Measurements from ENCODE around the gene ADM5.
A peak's percentile ranks its signal among the peaks of the same experiment; 100 is the strongest.

The ADM5 gene

GRCh38 chr19:49689133-49690078, at the start of gene ADM5:
Gene ADM5, plus strand, starts transcription at chr19:49689594. Its CDS starts 244 bp downstream, at chr19:49689838.
- DNase-seq (ENCODE audit: low spot score in 2 of 2): no peak
- H3K27ac Mint-ChIP-seq: peak within 1 kb of the TSS; percentile 70
- H3K9me3 Mint-ChIP-seq: no peaks in the 10 kb centered on the region
- peak; percentile 23 for ATAC-seq
- peaks cover 71% of the 10 kb centered on the region for H3K36me3 Mint-ChIP-seq
- peaks cover 36% of the 10 kb centered on the region for H3K4me1 Mint-ChIP-seq
- H3K4me3 Mint-ChIP-seq: peak within 1 kb of the TSS; percentile 71

- Mint-ChIP-seq H3K4me1 (peaks cover 74% of the 10 kb centered on the region), H3K27ac (peak within 1 kb of the TSS; percentile 99), H3K36me3 (peaks cover 61% of the 10 kb centered on the region), H3K9me3 (no peaks in the 10 kb centered on the region), H3K4me3 (peak within 1 kb of the TSS; percentile 99)
- peak; percentile 97 to 100 for DNase-seq (ENCODE audit: low spot score in 2 of 2)
- ATAC-seq: peak; percentile 79
Measured at GRCh38 chr19:49640113-49640898, 49.1 kb upstream of the ADM5 start, which contains the start of gene RRAS. Gene RRAS, minus strand, starts transcription at chr19:49640143. Its CDS starts 45 bp downstream, at chr19:49640098.

DNA sequence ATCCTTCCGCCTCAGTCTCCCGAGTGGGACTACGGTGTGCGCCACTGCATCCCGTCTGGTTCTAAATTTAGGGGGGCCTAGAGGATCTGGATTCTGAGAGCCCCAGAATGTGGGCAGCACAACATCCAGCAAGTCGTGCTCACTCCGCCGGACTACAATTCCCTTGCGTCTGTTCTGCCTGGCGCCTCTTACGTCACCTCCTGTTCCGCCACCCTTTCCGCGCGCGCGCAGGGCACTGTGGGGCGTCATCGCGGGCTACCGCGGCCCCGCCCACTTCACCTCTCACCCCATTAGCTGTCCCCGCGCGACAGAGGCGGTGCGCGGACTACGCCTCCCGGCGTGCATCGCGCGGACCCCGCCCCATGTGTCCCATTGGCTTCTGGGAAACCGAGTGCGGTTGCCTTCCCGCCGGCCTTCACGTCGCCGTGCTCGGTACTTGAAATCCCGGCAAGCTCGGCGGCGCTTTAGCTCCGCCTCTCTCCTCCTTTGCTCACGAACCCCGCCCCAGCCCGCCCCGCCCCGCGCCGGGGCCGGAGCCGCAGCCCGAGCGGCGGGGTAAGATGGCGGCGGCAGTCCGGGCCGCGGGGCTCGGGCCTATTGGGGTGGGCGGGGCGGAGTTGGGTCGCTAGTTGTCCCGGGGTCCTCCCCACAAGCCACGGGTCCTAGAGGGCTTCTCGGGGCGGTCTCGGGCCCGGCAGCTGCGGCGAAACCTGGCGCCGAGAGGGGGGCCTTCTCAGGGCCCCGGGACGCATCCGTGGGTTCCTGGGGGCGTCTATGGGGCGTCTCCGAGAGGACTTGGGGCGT, 47.5 kb upstream of the ADM5 start, which contains the start of gene SCAF1:
TSS of gene SCAF1 (plus strand) at position 522 of the 804 bp plus-strand sequence. CDS start 2,818 bp downstream, outside the sequence.
- Mint-ChIP-seq H3K4me3 (peak within 1 kb of the TSS; percentile 99), H3K9me3 (no peaks in the 10 kb centered on the region), H3K4me1 (peaks cover 78% of the 10 kb centered on the region), H3K36me3 (peaks cover 61% of the 10 kb centered on the region), H3K27ac (peak within 1 kb of the TSS; percentile 99)
- ATAC-seq: peak; percentile 74
- peak; percentile 96 to 99 for DNase-seq (ENCODE audit: low spot score in 2 of 2)

DNA sequence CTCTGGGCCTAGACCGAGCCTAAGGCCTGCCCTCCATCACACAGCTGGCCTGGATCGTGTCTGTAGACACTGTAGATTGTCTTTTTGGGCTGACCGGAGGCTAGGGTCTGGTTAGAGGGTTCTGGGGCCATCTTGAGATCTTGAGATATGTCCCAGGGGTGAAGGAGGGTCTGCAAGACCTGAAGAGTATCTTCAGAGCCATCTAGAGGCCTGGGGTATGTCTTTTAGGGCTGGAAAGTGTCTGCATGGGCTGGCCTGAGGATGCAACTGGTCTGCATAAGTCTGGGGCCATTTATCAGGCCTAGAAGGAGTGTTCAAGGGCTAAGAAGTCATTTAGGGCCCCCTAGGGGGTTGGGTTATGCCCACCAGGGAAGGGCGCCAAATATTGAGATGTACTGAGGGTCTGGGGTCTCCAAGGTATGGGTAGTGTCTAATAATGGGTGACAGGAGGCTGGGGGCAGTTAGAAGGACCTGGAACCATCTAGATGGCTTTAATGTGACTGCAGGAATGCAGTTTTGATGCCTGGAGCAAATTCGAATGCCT, 46.8 kb upstream of the ADM5 start:
- Mint-ChIP-seq H3K9me3 (no peaks in the 10 kb centered on the region), H3K4me1 (peaks cover 77% of the 10 kb centered on the region), H3K36me3 (peaks cover 63% of the 10 kb centered on the region), H3K4me3 (peak overlapping the region; percentile 99), H3K27ac (peak overlapping the region; percentile 99)
- no peak for DNase-seq (ENCODE audit: low spot score in 2 of 2)
- ATAC-seq: no peak

GRCh38 chr19:49643466-49643865, 45.9 kb upstream of the ADM5 start:
- DNase-seq (ENCODE audit: low spot score in 2 of 2) (no peak), ATAC-seq (no peak)
- H3K4me3 Mint-ChIP-seq: peak overlapping the region; percentile 99
- H3K36me3 Mint-ChIP-seq: peaks cover 70% of the 10 kb centered on the region
- peaks cover 68% of the 10 kb centered on the region for H3K4me1 Mint-ChIP-seq
- peak overlapping the region; percentile 99 for H3K27ac Mint-ChIP-seq
- no peaks in the 10 kb centered on the region for H3K9me3 Mint-ChIP-seq

- Mint-ChIP-seq H3K4me3 (no peak overlapping the region), H3K36me3 (peaks cover 72% of the 10 kb centered on the region), H3K4me1 (peaks cover 55% of the 10 kb centered on the region), H3K9me3 (no peaks in the 10 kb centered on the region), H3K27ac (peak overlapping the region; percentile 99)
- no peak for DNase-seq (ENCODE audit: low spot score in 2 of 2)
- ATAC-seq: no peak
Measured at GRCh38 chr19:49645592-49645991, 43.8 kb upstream of the ADM5 start.

DNA sequence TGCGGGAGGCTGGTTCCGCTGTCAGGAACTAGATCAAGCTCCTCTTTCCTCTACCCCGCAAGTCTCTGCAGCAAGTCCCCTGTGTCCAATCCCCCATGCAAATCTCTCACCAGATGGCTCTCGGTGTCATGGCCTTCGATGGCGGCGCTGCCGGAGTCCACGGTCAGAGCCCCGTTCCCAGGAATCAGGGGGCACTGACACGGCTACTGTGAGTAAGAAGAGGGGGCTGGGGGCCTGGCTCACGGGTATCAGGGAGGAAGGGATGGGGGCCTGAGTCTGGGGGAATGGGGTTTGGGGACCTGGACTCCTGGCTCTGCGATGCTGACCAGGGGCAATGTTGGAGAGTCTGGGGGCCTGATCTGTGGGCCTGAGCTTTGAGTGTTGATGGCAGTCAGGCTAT, 43.4 kb upstream of the ADM5 start:
- Mint-ChIP-seq H3K9me3 (no peaks in the 10 kb centered on the region), H3K4me3 (no peak overlapping the region), H3K27ac (peak overlapping the region; percentile 26), H3K4me1 (peaks cover 51% of the 10 kb centered on the region), H3K36me3 (peaks cover 69% of the 10 kb centered on the region)
- ATAC-seq (no peak), DNase-seq (ENCODE audit: low spot score in 2 of 2) (no peak)

DNA sequence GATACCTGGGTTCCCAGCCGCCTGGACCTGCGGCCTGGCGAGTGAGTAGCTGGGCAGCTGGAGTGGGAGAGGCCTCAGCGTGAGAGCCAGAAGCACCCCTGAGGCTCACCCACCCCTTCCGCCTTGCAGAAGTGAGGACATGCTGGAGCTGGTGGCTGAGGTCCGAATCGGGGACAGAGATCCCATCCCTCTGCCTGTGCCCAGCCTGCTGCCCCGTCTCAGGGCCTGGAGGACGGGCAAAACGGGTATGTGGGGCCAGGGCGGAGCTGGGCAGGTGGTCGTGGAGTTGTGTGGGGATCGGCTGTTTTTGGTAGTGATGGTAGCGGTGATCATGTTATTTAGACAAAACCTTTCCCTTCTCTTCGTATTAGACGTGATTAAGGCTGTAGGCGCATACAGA, 42.8 kb upstream of the ADM5 start:
- H3K9me3 Mint-ChIP-seq: no peaks in the 10 kb centered on the region
- peak overlapping the region; percentile 26 for H3K27ac Mint-ChIP-seq
- peaks cover 47% of the 10 kb centered on the region for H3K4me1 Mint-ChIP-seq
- peaks cover 67% of the 10 kb centered on the region for H3K36me3 Mint-ChIP-seq
- no peak overlapping the region for H3K4me3 Mint-ChIP-seq
- no peak for ATAC-seq
- no peak for DNase-seq (ENCODE audit: low spot score in 2 of 2)

DNA sequence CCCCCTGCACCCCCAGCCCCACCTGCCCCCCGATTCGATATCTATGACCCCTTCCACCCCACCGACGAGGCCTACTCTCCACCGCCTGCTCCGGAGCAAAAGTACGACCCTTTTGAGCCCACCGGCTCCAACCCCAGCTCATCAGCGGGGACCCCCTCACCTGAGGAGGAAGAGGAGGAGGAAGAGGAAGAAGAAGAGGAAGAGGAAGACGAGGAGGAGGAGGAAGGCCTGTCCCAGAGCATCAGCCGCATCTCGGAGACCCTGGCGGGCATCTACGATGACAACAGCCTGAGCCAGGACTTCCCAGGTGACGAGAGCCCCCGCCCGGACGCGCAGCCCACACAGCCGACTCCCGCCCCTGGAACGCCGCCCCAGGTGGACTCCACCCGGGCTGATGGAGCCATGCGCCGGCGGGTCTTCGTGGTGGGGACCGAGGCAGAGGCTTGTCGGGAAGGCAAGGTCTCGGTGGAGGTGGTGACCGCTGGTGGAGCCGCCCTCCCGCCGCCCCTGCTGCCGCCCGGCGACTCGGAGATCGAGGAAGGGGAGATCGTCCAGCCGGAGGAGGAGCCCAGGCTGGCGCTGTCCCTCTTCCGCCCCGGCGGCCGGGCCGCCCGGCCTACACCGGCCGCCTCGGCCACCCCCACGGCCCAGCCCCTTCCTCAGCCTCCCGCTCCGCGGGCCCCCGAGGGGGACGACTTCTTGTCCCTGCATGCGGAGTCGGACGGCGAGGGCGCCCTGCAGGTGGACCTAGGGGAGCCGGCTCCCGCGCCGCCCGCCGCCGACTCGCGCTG, 38.2 kb upstream of the ADM5 start:
- ATAC-seq: no peak

GRCh38 chr19:49651820-49652550, 37.4 kb upstream of the ADM5 start:
- no peak for DNase-seq (ENCODE audit: low spot score in 2 of 2)
- H3K27ac Mint-ChIP-seq: no peak overlapping the region
- no peaks in the 10 kb centered on the region for H3K9me3 Mint-ChIP-seq
- no peaks in the 10 kb centered on the region for H3K4me1 Mint-ChIP-seq
- ATAC-seq: no peak
- no peak overlapping the region for H3K4me3 Mint-ChIP-seq
- peaks cover 75% of the 10 kb centered on the region for H3K36me3 Mint-ChIP-seq

More for the DNA sequence above, 38.2 kb upstream of the ADM5 start:
- Mint-ChIP-seq H3K27ac (no peak overlapping the region), H3K4me3 (no peak overlapping the region), H3K36me3 (peaks cover 75% of the 10 kb centered on the region), H3K9me3 (no peaks in the 10 kb centered on the region), H3K4me1 (peaks cover 6% of the 10 kb centered on the region)
- no peak for DNase-seq (ENCODE audit: low spot score in 2 of 2)

- no peak for ATAC-seq
- peaks cover 72% of the 10 kb centered on the region for H3K36me3 Mint-ChIP-seq
- H3K9me3 Mint-ChIP-seq: no peaks in the 10 kb centered on the region
- H3K4me3 Mint-ChIP-seq: no peak overlapping the region
- no peaks in the 10 kb centered on the region for H3K4me1 Mint-ChIP-seq
- no peak for DNase-seq (ENCODE audit: low spot score in 2 of 2)
- no peak overlapping the region for H3K27ac Mint-ChIP-seq
Measured at GRCh38 chr19:49652551-49653465, 36.6 kb upstream of the ADM5 start.

DNA sequence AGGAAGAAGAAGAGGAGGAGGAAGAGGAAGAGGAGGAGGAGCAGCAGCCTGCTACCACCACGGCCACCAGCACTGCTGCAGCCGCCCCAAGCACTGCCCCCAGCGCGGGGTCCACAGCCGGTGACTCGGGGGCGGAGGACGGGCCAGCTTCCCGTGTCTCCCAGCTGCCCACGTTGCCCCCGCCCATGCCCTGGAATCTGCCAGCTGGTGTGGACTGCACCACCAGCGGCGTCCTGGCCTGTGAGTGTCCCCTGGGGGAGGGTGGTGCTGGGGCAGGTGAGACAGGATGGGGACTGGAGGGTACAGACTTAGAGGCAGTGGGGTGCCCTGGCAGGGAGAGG, 36.0 kb upstream of the ADM5 start:
- peaks cover 68% of the 10 kb centered on the region for H3K36me3 Mint-ChIP-seq
- ATAC-seq (no peak), DNase-seq (ENCODE audit: low spot score in 2 of 2) (no peak)
- no peak overlapping the region for H3K27ac Mint-ChIP-seq
- H3K9me3 Mint-ChIP-seq: no peaks in the 10 kb centered on the region
- H3K4me3 Mint-ChIP-seq: no peak overlapping the region
- no peaks in the 10 kb centered on the region for H3K4me1 Mint-ChIP-seq

DNA sequence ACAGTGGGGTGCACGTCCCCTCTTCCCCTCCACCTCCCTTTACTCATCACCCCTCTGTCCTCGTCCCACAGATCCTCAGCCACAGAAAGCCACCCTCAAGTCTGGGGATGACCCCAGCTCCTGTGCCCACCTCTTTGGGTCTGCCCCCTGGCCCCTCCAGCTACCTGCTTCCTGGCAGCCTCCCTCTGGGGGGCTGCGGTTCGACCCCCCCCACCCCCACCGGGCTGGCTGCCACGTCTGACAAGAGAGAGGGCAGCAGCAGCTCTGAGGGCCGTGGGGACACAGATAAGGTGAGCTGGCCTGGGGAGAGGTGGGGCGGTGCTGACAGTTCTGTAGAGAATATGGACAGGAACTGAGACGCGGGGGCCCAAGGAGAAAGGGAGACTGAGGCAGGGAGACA, 34.8 kb upstream of the ADM5 start:
- no peak for ATAC-seq

More for the DNA sequence above, 34.8 kb upstream of the ADM5 start:
- DNase-seq (ENCODE audit: low spot score in 2 of 2): no peak
- Mint-ChIP-seq H3K4me1 (no peaks in the 10 kb centered on the region), H3K9me3 (no peaks in the 10 kb centered on the region), H3K27ac (peak overlapping the region; percentile 43), H3K36me3 (peaks cover 68% of the 10 kb centered on the region), H3K4me3 (no peak overlapping the region)
